ENCODE results near the gene ILDR2.

Gene ILDR2

DNA sequence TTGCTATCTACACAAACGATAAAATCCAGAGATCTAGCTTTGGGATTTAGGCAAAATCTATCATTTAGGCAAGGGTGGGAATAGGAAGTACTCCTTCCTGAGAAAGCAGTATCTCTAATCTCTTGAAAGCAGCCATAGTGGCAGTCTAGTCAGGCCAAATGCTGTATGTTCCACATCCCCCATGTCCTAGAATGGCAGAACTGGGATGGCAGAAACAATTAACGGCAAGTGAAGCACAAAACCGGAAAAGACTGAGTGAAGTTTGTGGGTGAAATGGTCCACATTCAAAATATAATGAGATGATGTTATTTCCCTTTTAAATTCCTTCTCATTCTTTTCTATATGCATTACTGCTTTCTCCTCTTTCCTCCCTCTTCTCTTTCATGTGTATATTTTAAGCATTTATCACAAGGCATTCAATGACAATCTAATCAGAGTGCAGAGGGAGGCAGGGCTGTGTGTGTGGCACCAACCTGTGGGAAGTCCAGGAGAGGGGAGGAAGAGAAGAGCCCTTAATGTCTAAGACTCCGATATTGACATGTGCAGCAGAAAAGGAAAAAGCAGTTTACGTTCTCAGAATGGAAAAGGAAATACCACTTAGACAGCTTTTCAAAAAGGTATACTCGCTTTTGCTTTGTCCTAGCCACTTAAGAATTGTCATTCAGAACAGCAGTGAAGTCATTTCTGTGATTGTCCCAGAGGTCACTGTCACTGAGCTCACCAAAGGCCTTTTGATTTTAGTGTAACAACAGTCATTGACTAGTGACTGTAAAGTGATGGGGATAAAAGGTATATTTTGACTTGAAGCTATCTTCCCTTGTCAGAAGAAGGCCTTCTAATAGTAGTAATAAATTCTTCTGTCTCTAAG is 57.0 kb downstream of the ILDR2 start:
- H3K27me3 ChIP-seq (ENCODE audit: insufficient read depth, low read depth, severe bottlenecking), result no peaks in the 10 kb centered on the region
- H3K4me3 ChIP-seq (ENCODE audit: low read depth, low read length), result no peak overlapping the region
- DNase-seq, result no peak
- H3K9me3 ChIP-seq (ENCODE audit: severe bottlenecking), result no peaks in the 10 kb centered on the region
- no peak overlapping the region for H3K27ac ChIP-seq
- TF ChIP-seq CTCF (IDR thresholded peaks at IDR 0.05; ENCODE audit: low read depth, low read length), result no peak
- H3K36me3 ChIP-seq, result no peaks in the 10 kb centered on the region

DNA sequence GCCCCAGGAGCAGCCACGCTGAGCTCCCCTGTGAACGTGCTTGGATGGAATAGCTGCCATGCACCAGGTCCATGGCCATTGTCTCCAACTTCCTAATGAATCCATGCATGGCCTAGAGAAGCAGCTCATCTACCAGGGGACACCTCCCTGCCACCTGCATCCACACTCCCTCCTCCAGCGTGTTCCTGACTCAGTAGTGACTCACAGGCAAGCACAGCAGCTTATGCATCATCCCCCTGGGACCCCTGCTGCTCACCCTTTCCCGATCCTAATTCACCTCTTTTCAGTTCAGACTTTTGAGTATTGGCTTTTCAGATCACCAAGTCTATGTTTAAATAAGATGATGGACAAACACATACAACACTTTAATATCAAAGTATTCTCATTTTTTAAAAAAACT is 59.4 kb downstream of the ILDR2 start:
- no peaks in the 10 kb centered on the region for H3K27me3 ChIP-seq (ENCODE audit: insufficient read depth, low read depth, severe bottlenecking)
- DNase-seq, result no peak
- H3K27ac ChIP-seq, result no peak overlapping the region
- H3K36me3 ChIP-seq, result no peaks in the 10 kb centered on the region
- H3K4me3 ChIP-seq (ENCODE audit: low read depth, low read length), result no peak overlapping the region
- no peak for TF ChIP-seq CTCF (IDR thresholded peaks at IDR 0.05; ENCODE audit: low read depth, low read length)
- no peaks in the 10 kb centered on the region for H3K9me3 ChIP-seq (ENCODE audit: severe bottlenecking)

DNA sequence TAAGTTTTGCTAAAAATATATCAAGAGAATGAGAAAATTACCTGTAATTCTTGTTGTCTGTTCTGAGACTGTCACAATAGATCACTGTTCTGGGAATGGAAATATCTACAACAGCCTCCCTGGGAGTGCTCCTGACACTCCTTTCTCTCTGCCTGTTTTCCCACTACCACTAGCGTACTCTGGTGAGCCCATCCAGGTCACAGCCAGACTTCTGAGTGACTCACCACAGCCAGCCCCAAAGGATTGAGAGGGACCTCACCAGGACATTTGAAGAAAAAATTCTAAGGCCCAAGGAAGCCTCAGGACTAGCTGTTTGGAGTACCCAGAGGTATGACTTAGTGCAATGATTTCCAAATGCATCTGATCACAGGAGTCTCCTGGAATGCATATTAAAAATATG is 60.3 kb downstream of the ILDR2 start:
- no peaks in the 10 kb centered on the region for H3K27me3 ChIP-seq (ENCODE audit: insufficient read depth, low read depth, severe bottlenecking)
- H3K9me3 ChIP-seq (ENCODE audit: severe bottlenecking), result no peaks in the 10 kb centered on the region
- H3K36me3 ChIP-seq, result no peaks in the 10 kb centered on the region
- no peak for TF ChIP-seq CTCF (IDR thresholded peaks at IDR 0.05; ENCODE audit: low read depth, low read length)
- no peak overlapping the region for H3K27ac ChIP-seq
- no peak overlapping the region for H3K4me3 ChIP-seq (ENCODE audit: low read depth, low read length)
- no peak for DNase-seq

- H3K27me3 ChIP-seq (ENCODE audit: insufficient read depth, low read depth, severe bottlenecking), result no peaks in the 10 kb centered on the region
- no peaks in the 10 kb centered on the region for H3K36me3 ChIP-seq
- H3K4me3 ChIP-seq (ENCODE audit: low read depth, low read length), result no peak overlapping the region
- DNase-seq, result no peak
- no peak for TF ChIP-seq CTCF (IDR thresholded peaks at IDR 0.05; ENCODE audit: low read depth, low read length)
- no peaks in the 10 kb centered on the region for H3K9me3 ChIP-seq (ENCODE audit: severe bottlenecking)
- H3K27ac ChIP-seq, result no peak overlapping the region
Measured at GRCh38 chr1:166914111-166914510, 61.2 kb downstream of the ILDR2 start.

DNA sequence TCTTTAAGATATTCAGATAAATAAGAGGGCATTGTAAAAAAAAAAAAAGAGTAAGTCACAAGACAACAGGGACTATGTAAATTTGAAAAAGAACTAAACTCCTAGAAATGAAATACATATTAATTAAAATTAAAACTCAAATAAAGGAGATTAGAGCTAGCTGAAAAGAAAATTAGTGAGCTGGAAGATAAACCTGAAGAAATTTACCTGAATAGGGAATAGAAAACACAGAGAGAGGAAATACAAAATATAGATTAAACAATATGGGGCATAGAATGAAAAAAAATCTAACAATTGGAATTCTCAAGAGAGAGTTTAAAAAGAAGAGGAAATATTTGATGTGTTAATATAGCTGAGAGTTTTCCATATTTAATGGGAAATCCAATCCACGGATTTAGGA is 63.7 kb downstream of the ILDR2 start:
- DNase-seq, result no peak
- no peaks in the 10 kb centered on the region for H3K36me3 ChIP-seq
- H3K4me3 ChIP-seq (ENCODE audit: low read depth, low read length), result no peak overlapping the region
- no peak overlapping the region for H3K27ac ChIP-seq
- H3K27me3 ChIP-seq (ENCODE audit: insufficient read depth, low read depth, severe bottlenecking), result no peaks in the 10 kb centered on the region
- H3K9me3 ChIP-seq (ENCODE audit: severe bottlenecking), result no peaks in the 10 kb centered on the region
- TF ChIP-seq CTCF (IDR thresholded peaks at IDR 0.05; ENCODE audit: low read depth, low read length), result no peak
